Adrenal gland (tissue), 12 donors: ENCODE measurements around the gene MRPL51. TPM values are rescaled to one million over a fixed set of nuclear protein-coding genes. Genes with fewer than 3 reads are reported as not detected.

Experiments
- DNase-seq, 7 donors: peaks; one replicate each; pipeline ENCODE4 v3.0.0-alpha.2; 2019 to 2020
- H3K27ac ChIP-seq, 5 donors: fragments of 200-600 bp; sonication (generic) in 4 of 5; 1 replicate in 3 of 5; 2 replicates in 2 of 5; pipeline versions ENCODE4 v1.5.1 to v1.8.0; 2016 to 2020; ENCODE audit warnings: mild to moderate bottlenecking in 1 of 5
- H3K27me3 ChIP-seq: fragments of 200-600 bp; 2 replicates; pipeline ENCODE4 v1.8.0; 2021
- H3K36me3 ChIP-seq, 2 donors: fragments of 200-600 bp; replicated peaks in 1 of 2; 1 replicate in 1 of 2; 2 replicates in 1 of 2; pipeline versions ENCODE4 v1.5.1 to v1.8.0; 2018 to 2022
- H3K4me1 ChIP-seq, 2 donors: fragments of 200-600 bp; replicated peaks in 1 of 2; 1 replicate in 1 of 2; 2 replicates in 1 of 2; pipeline versions ENCODE4 v1.5.1 to v1.8.0; 2018 to 2021
- H3K4me3 ChIP-seq, 4 donors: fragments of 200-600 bp; sonication (generic) in 3 of 4; one replicate each; pipeline ENCODE4 v1.5.1; 2016 to 2018
- H3K9me3 ChIP-seq, 3 donors: fragments of 200-600 bp; sonication (generic) in 1 of 3; replicated peaks in 1 of 3; 1 replicate in 2 of 3; 2 replicates in 1 of 3; pipeline versions ENCODE4 v1.5.1 to v1.8.0; 2016 to 2021
- POLR2A ChIP-seq, 2 donors: fragments of 450-650 bp; IDR thresholded peaks; one replicate each; pipeline ENCODE4 v1.6.1; 2017; ENCODE audit warnings: antibody characterized with exemption in 2 of 2, mild to moderate bottlenecking in 2 of 2, moderate library complexity in 1 of 2
- WGBS, 4 donors: extraction: QIAGEN DNeasy Blood & Tissue Kit in 2 of 4; methylation state at CpG; one replicate each; pipeline versions ENCODE4 v1.1.5 to v1.1.7; 2013 to 2017; 5-methylcytosine and 5-hydroxymethylcytosine counted together
- intact Hi-C, 2 donors: fragments of 100-400 bp; cut with DNase I; formaldehyde crosslinking; loops; one replicate each; pipeline versions ENCODE4 v1.14.1 to v1.15.0; 2022 to 2023
- polyA plus RNA-seq, 3 donors: library from polyadenylated mRNA; stranded (reverse); fragments of 200-250 nt in 2 of 3; fragments of 350-450 nt in 1 of 3; fragmentation: Illumina TruSeq in 1 of 3; extraction: RNeasy Lipid Tissue Mini Kit (QIAGEN cat#74804) in 1 of 3; gene quantifications; one replicate each; pipeline ENCODE4 v1.2.3, GENCODE V29; 2013 to 2014
- total RNA-seq, 9 donors: library from RNA; depleted of rRNA in 4 of 9; stranded (reverse); fragments of >200 nt in 4 of 9; fragments of 120-200 nt in 1 of 9; fragmentation: NEBNext Ultra II Directional in 1 of 9; extraction: Animal tissue kit (Norgen Biotek cat#: 25700) in 1 of 9; gene quantifications; one replicate each; pipeline versions ENCODE4 v1.1.0 to v1.2.4, GENCODE V29; 2013 to 2023
- TF ChIP-seq, protein P1 (sequence below), 6 experiments: fragments of 450-650 bp in 4 of 6; fragments of 200-600 bp in 2 of 6; sonication (generic) in 1 of 6; IDR thresholded peaks; 1 replicate in 5 of 6; 2 replicates in 1 of 6; pipeline versions ENCODE4 v1.5.1 to v1.8.0; 2016 to 2021; ENCODE audit warnings: antibody characterized with exemption in 6 of 6, mild to moderate bottlenecking in 2 of 6, moderate library complexity in 1 of 6
- donor health status: healthy with polysubstance abuse.
- donor health status: Bipolar disorder and iron deficiency.
- donor health status: DM: yes; HTN: yes; CAD: no.
- donor health status: DM: no; HTN: no; CAD: no.
- donor health status: DM: no; HTN: no; CAD: no.
- donor health status: DM: yes; HTN: yes; CAD: no.

The MRPL51 gene
- total and polyA plus RNA-seq, 12 donors = 64.7 to 280 (median 143) TPM

DNA sequence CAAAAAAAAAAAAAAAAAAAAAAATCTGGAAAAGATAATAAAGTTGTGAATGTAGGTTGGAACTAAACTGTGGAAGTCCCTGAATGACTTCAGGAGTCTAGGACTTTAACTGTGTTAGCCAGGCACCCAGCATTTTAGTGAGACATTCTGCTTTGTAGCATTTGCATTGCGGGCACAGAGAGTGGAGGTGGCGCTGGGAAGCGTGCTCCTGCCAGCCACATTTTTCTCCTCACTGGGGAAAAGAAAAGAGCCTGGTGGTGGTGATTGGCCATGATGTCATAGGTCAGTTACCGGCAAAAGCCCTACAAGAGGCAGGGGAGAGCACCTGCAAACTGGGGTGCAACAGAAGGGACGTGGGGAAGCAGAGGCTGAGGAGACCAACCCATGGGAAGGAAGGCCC, 31.6 kb upstream of the MRPL51 start:
- DNase-seq = no peak
- WGBS, 4 donors = 94 to 97% (median 96%) methylated on average over 5 of the region's 5 CpGs
- intact Hi-C loops = no loop called here
- Histone ChIP-seq H3K27ac (no peak overlapping the region), H3K36me3 (peaks cover 0 to 96% of the 10 kb centered on the region in 2 donors), H3K27me3 (no peaks in the 10 kb centered on the region), H3K4me1 (no peaks in the 10 kb centered on the region), H3K4me3 (no peak overlapping the region), H3K9me3 (no peaks in the 10 kb centered on the region)
- no peak for TF ChIP-seq POLR2A (IDR thresholded peaks at IDR 0.05)
- TF ChIP-seq, protein P1, sequence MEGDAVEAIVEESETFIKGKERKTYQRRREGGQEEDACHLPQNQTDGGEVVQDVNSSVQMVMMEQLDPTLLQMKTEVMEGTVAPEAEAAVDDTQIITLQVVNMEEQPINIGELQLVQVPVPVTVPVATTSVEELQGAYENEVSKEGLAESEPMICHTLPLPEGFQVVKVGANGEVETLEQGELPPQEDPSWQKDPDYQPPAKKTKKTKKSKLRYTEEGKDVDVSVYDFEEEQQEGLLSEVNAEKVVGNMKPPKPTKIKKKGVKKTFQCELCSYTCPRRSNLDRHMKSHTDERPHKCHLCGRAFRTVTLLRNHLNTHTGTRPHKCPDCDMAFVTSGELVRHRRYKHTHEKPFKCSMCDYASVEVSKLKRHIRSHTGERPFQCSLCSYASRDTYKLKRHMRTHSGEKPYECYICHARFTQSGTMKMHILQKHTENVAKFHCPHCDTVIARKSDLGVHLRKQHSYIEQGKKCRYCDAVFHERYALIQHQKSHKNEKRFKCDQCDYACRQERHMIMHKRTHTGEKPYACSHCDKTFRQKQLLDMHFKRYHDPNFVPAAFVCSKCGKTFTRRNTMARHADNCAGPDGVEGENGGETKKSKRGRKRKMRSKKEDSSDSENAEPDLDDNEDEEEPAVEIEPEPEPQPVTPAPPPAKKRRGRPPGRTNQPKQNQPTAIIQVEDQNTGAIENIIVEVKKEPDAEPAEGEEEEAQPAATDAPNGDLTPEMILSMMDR (IDR thresholded peaks at IDR 0.05) = no peak

DNA sequence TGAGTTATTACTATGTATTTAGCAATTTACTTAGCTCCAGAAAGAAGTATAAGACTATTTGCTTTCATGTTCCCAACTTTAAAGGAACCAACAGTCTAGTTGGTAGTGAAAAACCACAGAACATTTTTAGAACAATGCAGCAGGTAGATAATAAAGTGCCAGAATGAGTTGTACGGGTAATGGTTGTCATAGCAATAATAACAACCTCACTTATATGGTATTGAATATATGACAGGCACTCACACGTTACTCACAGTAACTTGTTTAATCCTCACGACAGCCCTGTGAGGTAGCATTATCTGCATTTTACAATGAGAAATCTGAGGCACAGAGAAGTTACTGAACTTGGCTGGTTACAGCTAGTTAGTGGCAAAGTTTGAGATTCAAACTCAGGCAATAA, 30.6 kb upstream of the MRPL51 start:
- no peaks in the 10 kb centered on the region for H3K27me3 ChIP-seq
- no peak overlapping the region for H3K4me3 ChIP-seq
- no peak overlapping the region for H3K27ac ChIP-seq
- TF ChIP-seq, protein P1 (IDR thresholded peaks at IDR 0.05) = no peak
- no peak for TF ChIP-seq POLR2A (IDR thresholded peaks at IDR 0.05)
- intact Hi-C loops = no loop called here
- WGBS, 4 donors = 88 to 95% (median 94%) methylated on average over 3 of the region's 3 CpGs
- H3K9me3 ChIP-seq = no peaks in the 10 kb centered on the region
- DNase-seq = no peak
- peaks cover 0 to 95% of the 10 kb centered on the region in 2 donors for H3K36me3 ChIP-seq
- no peaks in the 10 kb centered on the region for H3K4me1 ChIP-seq

DNA sequence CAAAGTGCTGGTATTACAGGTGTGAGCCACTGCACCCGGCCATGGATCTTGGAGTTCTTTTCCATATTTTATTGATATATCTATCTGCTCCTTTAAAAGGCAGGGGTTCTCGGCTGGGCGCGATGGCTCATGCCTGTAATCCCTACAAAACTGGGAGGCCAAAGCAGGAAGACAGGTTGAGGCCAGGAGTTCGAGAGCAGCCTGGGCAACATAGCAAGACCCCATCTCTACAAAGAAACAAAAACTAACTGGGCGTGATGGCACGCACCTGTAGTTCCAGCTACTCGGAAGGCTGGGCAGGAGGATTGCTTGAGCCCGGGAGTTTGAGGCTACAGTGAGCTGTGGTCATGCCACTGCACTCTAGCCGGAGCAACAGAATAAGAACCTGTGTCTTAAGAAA, 29.1 kb upstream of the MRPL51 start:
- H3K27ac ChIP-seq = no peak overlapping the region
- no peaks in the 10 kb centered on the region for H3K4me1 ChIP-seq
- H3K9me3 ChIP-seq = no peaks in the 10 kb centered on the region
- intact Hi-C loops = no loop called here
- no peaks in the 10 kb centered on the region for H3K27me3 ChIP-seq
- peaks cover 0 to 95% of the 10 kb centered on the region in 2 donors for H3K36me3 ChIP-seq
- no peak overlapping the region for H3K4me3 ChIP-seq
- no peak for DNase-seq
- WGBS, 4 donors = 83 to 92% (median 86%) methylated on average over 10 of the region's 10 CpGs
- TF ChIP-seq POLR2A (IDR thresholded peaks at IDR 0.05) = no peak
- TF ChIP-seq, protein P1 (IDR thresholded peaks at IDR 0.05) = no peak

DNA sequence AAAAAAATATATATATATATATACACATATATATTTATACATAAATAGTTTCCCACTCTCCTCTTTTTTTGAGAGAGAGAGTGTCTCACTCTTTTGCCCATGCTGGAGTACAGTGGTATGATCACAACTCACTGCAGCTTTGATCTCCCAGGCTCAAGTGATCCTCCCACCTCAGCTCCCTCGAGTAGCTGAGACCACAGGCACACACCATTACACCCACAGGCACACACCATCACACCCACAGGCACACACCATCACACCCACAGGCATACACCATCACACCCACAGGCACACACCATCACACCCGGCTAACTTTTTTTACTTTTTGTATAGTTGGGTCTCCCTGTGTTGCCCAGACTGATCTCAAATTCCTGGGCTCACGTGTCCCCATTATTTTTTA, 27.1 kb upstream of the MRPL51 start:
- Histone ChIP-seq H3K9me3 (no peaks in the 10 kb centered on the region), H3K4me3 (no peak overlapping the region), H3K27ac (no peak overlapping the region), H3K36me3 (peaks cover 0 to 93% of the 10 kb centered on the region in 2 donors), H3K4me1 (no peaks in the 10 kb centered on the region), H3K27me3 (no peaks in the 10 kb centered on the region)
- intact Hi-C loops = no loop called here
- DNase-seq = no peak
- no peak for TF ChIP-seq POLR2A (IDR thresholded peaks at IDR 0.05)
- TF ChIP-seq, protein P1 (IDR thresholded peaks at IDR 0.05) = no peak
- WGBS, 4 donors = 81 to 87% (median 83%) methylated on average over 3 of the region's 3 CpGs
